Gastroesophageal sphincter (tissue), 4 donors: ENCODE results near the gene TSEN34. TPM values are rescaled to one million over a fixed set of nuclear protein-coding genes. Genes with fewer than 3 reads are reported as not detected.
"Not testable (repeated sequence)": the region's sequence is repeated elsewhere in the genome, so short reads cannot be mapped to it uniquely, and the experiment has no call there.

Experiments used
- ATAC-seq: fragments of 150-250 bp; one replicate; pipeline ENCODE4 v1.9.1; 2016; ENCODE audit warnings: mild to moderate bottlenecking, moderate library complexity
- H3K27ac ChIP-seq, 4 donors: fragments of 200-600 bp; sonication (generic) in 3 of 4; 1 replicate in 3 of 4; 2 replicates in 1 of 4; pipeline ENCODE4 v1.5.1; 2016 to 2019
- H3K27me3 ChIP-seq: fragments of 200-600 bp; sonication (generic); one replicate; pipeline ENCODE4 v1.5.1; 2019
- H3K36me3 ChIP-seq, 2 donors: fragments of 200-600 bp; sonication (generic); one replicate each; pipeline ENCODE4 v1.5.1; 2019; ENCODE audit warnings: control low read depth in 1 of 2
- H3K4me1 ChIP-seq, 3 donors: fragments of 200-600 bp; sonication (generic); 1 replicate in 2 of 3; 2 replicates in 1 of 3; pipeline ENCODE4 v1.5.1; 2016 to 2019; ENCODE audit warnings: control low read depth in 2 of 3
- H3K4me3 ChIP-seq, 2 donors: fragments of 200-600 bp; sonication (generic); one replicate each; pipeline ENCODE4 v1.5.1; 2019; ENCODE audit warnings: mild to moderate bottlenecking in 1 of 2, moderate library complexity in 1 of 2
- H3K9me3 ChIP-seq, 3 donors: fragments of 200-600 bp; sonication (generic); one replicate each; pipeline ENCODE4 v1.5.1; 2017 to 2019; ENCODE audit warnings: control low read depth in 2 of 3
- EP300 ChIP-seq: sonication (generic); formaldehyde crosslinking; IDR thresholded peaks from one replicate; pipeline ENCODE4 v1.6.1; 2017; ENCODE audit warnings: antibody characterized with exemption, mild to moderate bottlenecking
- POLR2A ChIP-seq, 2 donors: fragments of 450-650 bp; IDR thresholded peaks; one replicate each; pipeline ENCODE4 v1.6.1; 2017; ENCODE audit warnings: antibody characterized with exemption in 2 of 2, mild to moderate bottlenecking in 2 of 2, moderate library complexity in 1 of 2
- POLR2AphosphoS5 ChIP-seq: sonication (generic); formaldehyde crosslinking; IDR thresholded peaks from one replicate; pipeline ENCODE4 v1.6.1; 2017; ENCODE audit warnings: antibody characterized with exemption
- WGBS, 2 donors: methylation state at CpG; one replicate each; pipeline ENCODE4 v1.1.5; 2018; ENCODE audit warnings: low coverage in 1 of 2; 5-methylcytosine and 5-hydroxymethylcytosine counted together
- total RNA-seq, 4 donors: library from RNA; depleted of rRNA; stranded (reverse); fragments of >200 nt; gene quantifications; one replicate each; pipeline ENCODE4 v1.1.0, GENCODE V29; 2016
- TF ChIP-seq, protein P1 (sequence below), 4 experiments: fragments of 200-600 bp in 2 of 4; fragments of 450-650 bp in 2 of 4; sonication (generic) in 1 of 4; IDR thresholded peaks; one replicate each; pipeline ENCODE4 v1.5.1; 2017 to 2019; ENCODE audit warnings: antibody characterized with exemption in 4 of 4, mild to moderate bottlenecking in 2 of 4, moderate library complexity in 2 of 4

The TSEN34 gene
- total RNA-seq, 4 donors from 2014 or later = 57.4 to 73.2 (median 69.8) TPM

- Histone ChIP-seq H3K9me3 (no peaks in the 10 kb centered on the region), H3K36me3 (no peaks in the 10 kb centered on the region), H3K27me3 (peaks cover 42% of the 10 kb centered on the region), H3K4me3 (no peak overlapping the region), H3K4me1 (peaks cover 0 to 45% (median 29%) of the 10 kb centered on the region in 3 donors), H3K27ac (no peak overlapping the region)
- no peak for ATAC-seq
- TF ChIP-seq EP300 (no peak), POLR2A (IDR thresholded peaks at IDR 0.05) (no peak), POLR2AphosphoS5 (no peak)
- TF ChIP-seq, protein P1, sequence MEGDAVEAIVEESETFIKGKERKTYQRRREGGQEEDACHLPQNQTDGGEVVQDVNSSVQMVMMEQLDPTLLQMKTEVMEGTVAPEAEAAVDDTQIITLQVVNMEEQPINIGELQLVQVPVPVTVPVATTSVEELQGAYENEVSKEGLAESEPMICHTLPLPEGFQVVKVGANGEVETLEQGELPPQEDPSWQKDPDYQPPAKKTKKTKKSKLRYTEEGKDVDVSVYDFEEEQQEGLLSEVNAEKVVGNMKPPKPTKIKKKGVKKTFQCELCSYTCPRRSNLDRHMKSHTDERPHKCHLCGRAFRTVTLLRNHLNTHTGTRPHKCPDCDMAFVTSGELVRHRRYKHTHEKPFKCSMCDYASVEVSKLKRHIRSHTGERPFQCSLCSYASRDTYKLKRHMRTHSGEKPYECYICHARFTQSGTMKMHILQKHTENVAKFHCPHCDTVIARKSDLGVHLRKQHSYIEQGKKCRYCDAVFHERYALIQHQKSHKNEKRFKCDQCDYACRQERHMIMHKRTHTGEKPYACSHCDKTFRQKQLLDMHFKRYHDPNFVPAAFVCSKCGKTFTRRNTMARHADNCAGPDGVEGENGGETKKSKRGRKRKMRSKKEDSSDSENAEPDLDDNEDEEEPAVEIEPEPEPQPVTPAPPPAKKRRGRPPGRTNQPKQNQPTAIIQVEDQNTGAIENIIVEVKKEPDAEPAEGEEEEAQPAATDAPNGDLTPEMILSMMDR (IDR thresholded peaks at IDR 0.05) = no peak
- WGBS, 2 donors = 91% methylated on average over 8 of the region's 25 CpGs; no CpG with 5 or more reads in 1 of the 2 donors
These were observed 25.9 kb upstream of the TSEN34 start for GRCh38 chr19:54165222-54165621.

DNA sequence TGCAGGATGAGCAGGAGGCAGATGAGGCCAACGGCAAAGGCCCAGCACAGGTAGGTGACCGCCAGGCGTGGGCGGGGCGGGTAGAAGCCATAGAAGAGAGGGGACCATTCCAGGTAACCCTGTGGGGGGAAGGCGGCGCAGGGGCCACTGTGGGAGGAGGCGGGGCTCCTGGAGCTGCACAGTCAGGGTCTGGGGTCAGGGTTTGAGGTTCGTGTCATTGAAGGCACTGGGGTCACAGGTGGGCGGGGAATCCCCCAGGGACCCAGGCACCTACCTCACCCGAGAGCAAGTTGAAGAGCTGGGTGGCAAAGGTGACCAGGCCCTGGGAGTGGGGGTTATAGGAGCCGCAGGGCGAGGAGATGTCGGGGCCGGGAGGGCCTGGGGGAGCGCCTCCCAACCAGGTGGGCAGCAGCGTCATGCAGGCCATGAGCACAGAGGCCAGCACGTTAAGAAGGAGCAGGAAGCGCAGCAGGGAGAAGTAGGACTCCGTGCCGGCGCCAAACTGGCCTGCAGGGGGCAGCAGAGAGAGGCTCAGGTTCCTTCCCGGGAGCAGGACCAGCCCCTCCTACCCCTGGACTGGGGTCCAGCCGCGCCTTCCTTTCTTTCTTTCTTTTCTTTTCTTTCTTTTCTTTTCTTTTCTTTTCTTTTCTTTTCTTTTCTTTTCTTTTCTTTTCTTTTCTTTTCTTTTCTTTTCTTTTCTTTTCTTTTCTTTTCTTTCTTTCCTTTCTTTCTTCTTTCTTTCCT is 22.8 kb upstream of the TSEN34 start:
- Histone ChIP-seq H3K27ac (no peak overlapping the region), H3K4me3 (no peak overlapping the region), H3K9me3 (no peaks in the 10 kb centered on the region), H3K36me3 (no peaks in the 10 kb centered on the region), H3K27me3 (peaks cover 59% of the 10 kb centered on the region), H3K4me1 (peaks cover 0 to 20% (median 7%) of the 10 kb centered on the region in 3 donors)
- whole genome bisulfite sequencing, 2 donors = 0% methylated on average over 11 of the region's 25 CpGs; no CpG with 5 or more reads in 1 of the 2 donors
- TF ChIP-seq, protein P1 (IDR thresholded peaks at IDR 0.05) = peak in 3 of 4 experiments; percentile 79 to 86 (median 81)
- TF ChIP-seq POLR2AphosphoS5 (no peak), EP300 (no peak)
- peak; percentile 87 for ATAC-seq

DNA sequence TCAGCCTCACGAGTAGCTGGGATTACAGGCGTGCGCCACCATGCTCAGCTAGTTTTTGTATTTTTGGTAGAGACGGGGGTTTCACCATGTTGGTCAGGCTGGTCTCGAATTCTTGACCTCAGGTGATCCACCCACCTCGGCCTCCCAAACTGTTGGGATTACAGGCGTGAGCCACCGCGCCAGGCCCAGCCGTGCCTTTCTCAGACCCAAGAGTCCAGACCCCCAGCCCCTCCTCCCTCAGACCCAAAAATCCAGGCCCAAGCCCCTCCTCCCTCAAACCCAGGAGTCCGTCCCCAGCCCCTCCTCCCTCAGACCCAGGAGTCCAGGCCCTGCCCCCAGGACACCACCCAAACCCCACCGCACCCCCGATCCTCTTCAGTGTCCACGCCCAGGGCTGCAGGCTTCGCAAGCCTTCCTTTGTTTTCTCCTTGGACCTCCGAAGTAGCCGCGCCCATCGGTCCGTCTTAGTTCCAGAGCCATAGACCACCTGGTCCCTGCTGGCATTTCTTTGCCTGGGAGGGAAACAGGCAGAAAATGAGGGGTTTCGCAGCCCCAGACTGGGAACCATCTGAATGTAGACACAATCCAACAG is 21.9 kb upstream of the TSEN34 start:
- WGBS, 2 donors = 86 to 100% methylated on average over 1 to 11 of the region's 21 CpGs
- peaks cover 66% of the 10 kb centered on the region for H3K27me3 ChIP-seq
- TF ChIP-seq POLR2AphosphoS5 = no peak
- TF ChIP-seq, protein P1 (IDR thresholded peaks at IDR 0.05) = no peak
- no peak for TF ChIP-seq POLR2A (IDR thresholded peaks at IDR 0.05)
- no peak for TF ChIP-seq EP300
- peaks cover 0 to 18% (median 5%) of the 10 kb centered on the region in 3 donors for H3K4me1 ChIP-seq
- no peak overlapping the region for H3K27ac ChIP-seq
- no peaks in the 10 kb centered on the region for H3K9me3 ChIP-seq
- no peak for ATAC-seq
- H3K4me3 ChIP-seq = no peak overlapping the region
- H3K36me3 ChIP-seq = no peaks in the 10 kb centered on the region

DNA sequence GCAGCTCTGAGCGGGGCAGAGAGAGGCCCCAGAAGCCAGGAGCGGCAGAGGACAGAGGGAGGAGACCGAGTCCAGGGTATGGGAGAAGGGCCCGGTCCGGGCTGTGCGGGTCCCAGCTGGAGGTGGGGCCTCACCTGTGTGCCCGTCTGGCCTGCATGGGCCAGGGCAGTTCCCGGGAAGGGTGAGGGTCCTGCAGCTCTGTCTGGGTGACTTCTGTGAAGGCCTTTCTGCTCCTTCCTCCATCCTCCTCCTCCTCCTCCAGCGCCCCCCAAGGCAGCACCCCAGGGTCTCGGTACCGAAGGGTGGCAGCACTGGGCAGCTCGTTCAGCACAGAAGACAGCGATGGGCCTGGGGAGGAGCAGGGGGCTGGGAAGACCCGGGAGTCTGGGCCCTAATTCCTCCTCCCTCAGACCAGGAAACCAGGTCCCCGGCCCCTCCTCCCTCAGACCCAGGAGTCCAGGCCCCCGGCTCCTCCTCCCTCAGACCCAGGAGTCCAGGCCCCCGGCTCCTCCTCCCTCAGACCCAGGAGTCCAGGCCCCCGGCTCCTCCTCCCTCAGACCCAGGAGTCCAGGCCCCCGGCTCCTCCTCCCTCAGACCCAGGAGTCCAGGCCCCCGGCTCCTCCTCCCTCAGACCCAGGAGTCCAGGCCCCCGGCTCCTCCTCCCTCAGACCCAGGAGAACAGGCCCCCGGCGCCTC is 19.2 kb upstream of the TSEN34 start:
- not testable (repeated sequence) for H3K4me3 ChIP-seq, ATAC-seq, H3K36me3 ChIP-seq, H3K9me3 ChIP-seq
- H3K27ac ChIP-seq = peak overlapping the region in 1 of 4 donors; percentile 40
- H3K27me3 ChIP-seq = peaks cover 46% of the 10 kb centered on the region
- WGBS, 2 donors = 70 to 100% methylated on average over 3 to 5 of the region's 23 CpGs
- peaks cover 0 to 11% (median 0%) of the 10 kb centered on the region in 3 donors for H3K4me1 ChIP-seq
